ENCODE results near the gene NBR1.
"Not testable (repeated sequence)": the region's sequence is repeated elsewhere in the genome, so short reads cannot be mapped to it uniquely, and the experiment has no call there.

NBR1 gene

DNA sequence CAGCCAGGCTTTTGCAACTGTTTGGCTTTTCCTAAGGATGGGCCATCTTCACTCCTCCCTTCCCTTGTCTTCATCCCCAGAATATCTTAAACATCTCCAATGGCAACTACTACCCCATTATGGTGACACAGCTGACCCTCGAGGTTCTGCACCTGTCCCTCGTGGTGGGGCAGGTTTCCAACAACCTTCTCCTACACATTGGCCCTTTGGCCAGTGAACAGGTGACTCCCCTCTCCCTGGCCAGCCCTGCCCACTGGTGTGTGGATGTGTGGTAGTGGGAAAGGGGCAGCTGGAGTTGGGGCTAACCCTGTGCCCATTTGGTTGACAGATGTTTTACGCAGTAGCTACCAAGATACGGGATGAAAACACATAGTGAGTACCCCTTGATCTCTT is 45.4 kb downstream of the NBR1 start:
- H3K4me3 ChIP-seq (ENCODE audit: low read length), result no peak overlapping the region
- no peak for TF ChIP-seq ZNF274 (IDR thresholded peaks at IDR 0.05; ENCODE audit: low read depth, low read length)

GRCh38 chr17:43216762-43217613 is 46.0 kb downstream of the NBR1 start:
- no peak overlapping the region for H3K4me3 ChIP-seq (ENCODE audit: low read length)
- TF ChIP-seq ZNF274 (IDR thresholded peaks at IDR 0.05; ENCODE audit: low read depth, low read length), result no peak

DNA sequence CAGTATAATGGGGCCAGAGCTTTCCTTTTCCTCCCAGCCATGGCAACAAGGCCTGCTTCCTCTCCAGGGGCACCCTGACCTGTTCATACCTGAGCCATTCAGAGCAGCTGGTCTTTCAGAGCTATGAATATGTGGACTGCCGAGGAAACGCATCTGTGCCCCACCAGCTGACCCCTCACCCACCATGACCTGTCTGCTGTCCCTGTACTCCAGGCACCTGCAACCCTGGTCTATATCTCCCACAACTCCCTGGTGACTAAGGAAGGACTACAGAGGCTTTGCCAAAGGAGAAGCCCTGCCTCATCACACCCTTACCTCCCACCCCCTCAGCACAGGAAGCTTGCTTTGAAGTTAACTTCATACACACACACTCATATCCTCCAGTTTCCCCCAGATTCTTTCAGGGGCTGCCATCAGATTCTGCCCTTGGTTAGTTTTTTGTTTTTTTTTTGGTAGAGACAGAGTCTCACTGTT is 46.6 kb downstream of the NBR1 start:
- no peak for TF ChIP-seq ZNF274 (IDR thresholded peaks at IDR 0.05; ENCODE audit: low read depth, low read length)
- no peak overlapping the region for H3K4me3 ChIP-seq (ENCODE audit: low read length)

DNA sequence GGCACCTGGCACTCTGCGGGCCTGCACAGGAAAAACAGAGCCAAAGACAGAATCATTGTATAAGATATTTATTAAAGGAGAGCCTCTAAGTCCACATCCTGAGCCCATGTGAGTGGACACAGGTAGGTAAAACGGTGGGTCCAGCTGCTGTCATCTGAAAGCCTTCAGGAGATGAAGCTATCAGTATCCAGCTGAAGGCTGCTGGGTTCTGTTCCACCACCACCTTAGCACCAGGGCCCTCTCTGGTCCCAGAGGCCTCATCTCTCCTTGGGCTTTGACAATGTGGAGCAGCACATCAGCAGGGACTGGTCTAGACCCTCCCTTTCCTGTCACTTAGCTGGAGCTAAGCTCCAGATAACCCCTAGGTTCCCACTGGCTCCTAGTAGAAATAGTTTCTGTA is 48.0 kb downstream of the NBR1 start:
- no peak overlapping the region for H3K4me3 ChIP-seq (ENCODE audit: low read length)
- TF ChIP-seq ZNF274 (IDR thresholded peaks at IDR 0.05; ENCODE audit: low read depth, low read length), result no peak

GRCh38 chr17:43219746-43220380 is 48.8 kb downstream of the NBR1 start:
- TF ChIP-seq ZNF274 (IDR thresholded peaks at IDR 0.05; ENCODE audit: low read depth, low read length), result no peak
- H3K4me3 ChIP-seq (ENCODE audit: low read length), result no peak overlapping the region

DNA sequence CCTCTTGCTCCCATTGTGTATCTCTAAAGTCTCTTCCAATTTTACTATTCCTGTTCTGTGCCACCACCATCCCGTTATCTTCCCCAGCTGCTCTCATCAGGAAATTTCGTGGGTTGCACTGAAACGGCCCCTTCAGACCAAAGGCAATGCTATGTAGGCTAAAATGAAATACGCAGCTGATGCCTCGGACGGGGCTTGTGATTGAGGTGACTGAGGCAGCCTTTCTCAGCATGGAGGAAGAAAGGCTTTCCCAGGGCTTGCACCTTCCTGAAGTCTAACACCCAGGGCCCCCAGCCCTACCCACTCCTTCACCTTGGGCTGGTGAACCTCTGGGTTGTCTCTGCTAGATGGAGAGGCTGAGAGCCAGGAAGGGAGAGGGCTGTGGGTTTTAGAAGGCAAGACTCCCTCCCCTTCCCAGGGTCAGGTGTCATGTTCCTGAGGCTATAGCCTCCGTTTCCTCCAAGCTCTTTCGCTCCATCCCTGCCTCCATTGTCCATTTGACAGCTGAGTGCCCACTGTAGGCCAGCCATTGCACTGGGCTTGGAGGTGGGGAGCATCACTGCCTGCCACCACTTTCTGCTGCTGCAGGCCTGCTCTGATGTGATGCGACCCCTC is 49.6 kb downstream of the NBR1 start:
- no peak overlapping the region for H3K4me3 ChIP-seq (ENCODE audit: low read length)

GRCh38 chr17:43224146-43224705 is 53.2 kb downstream of the NBR1 start:
- TF ChIP-seq ZNF274 (IDR thresholded peaks at IDR 0.05; ENCODE audit: low read depth, low read length), result no peak

More for the DNA sequence above, 49.6 kb downstream of the NBR1 start:
- no peak for TF ChIP-seq ZNF274 (IDR thresholded peaks at IDR 0.05; ENCODE audit: low read depth, low read length)

DNA sequence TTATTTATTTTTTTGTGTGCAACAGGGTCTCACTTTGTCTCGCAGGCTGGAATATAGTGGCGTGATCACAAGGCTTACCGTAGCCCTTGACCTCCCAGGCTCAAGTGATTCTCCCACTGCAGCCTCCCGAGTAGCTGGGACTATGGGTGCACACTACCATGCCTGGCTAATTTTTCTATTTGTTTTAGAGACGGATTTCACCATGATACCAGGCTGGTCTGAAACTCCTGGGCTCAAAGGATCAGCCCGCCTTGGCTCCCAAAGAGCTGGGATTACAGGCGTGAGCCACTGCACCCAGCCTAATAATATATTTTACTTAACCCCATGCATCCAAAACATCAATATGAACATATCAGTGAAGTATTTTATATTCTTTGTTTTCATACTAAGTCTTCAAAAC is 55.4 kb downstream of the NBR1 start:
- no peak overlapping the region for H3K4me3 ChIP-seq (ENCODE audit: low read length)
- TF ChIP-seq ZNF274 (IDR thresholded peaks at IDR 0.05; ENCODE audit: low read depth, low read length), result no peak

More at GRCh38 chr17:43224146-43224705, 53.2 kb downstream of the NBR1 start:
- H3K4me3 ChIP-seq (ENCODE audit: low read length), result no peak overlapping the region

GRCh38 chr17:43228020-43228782 is 57.2 kb downstream of the NBR1 start, which contains the start of gene CCDC200:
Gene CCDC200, minus strand, starts transcription at chr17:43228623. Its CDS starts 69 bp downstream, at chr17:43228554.
- not testable (repeated sequence) for H3K4me3 ChIP-seq (ENCODE audit: low read length)

DNA sequence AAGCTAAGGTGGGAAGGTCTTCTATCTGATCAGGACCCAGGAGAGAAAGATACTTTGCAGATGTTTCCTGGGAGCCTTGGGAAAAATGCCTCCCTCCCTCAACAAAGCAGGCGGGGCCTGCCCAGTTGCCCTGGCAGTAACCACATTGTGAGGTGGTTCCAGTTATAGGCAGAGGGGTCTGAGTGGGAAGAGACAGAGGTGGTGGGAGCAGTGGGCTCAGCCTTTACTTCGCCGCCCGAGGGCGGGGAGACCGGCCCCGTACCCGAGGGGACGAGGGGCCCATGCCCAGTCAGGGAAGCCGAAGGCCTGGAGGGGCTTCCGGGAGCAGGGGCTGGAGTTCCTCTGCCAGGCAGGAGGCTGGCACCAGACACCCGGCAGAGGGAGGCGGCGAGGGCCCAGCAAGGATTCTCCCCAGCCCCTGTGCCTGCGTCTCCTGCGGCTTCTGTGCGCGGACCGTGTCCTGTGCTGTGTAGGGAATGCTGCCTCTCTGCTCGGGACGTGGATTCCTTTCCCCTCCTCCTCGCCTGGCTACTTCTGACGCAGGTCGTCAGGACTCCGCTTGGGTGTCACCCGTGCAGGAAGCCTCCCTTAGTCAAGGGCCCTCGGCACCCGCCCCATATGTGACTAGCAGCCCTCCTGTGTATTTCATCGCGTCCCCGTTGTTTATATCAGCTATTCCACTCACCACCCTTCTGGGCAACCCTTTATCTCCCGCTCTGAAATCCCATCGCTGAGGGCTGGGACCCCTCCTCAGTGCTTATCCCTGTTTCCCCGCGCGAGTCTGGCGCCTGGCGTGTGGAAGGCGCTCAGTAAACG is 60.4 kb downstream of the NBR1 start:
- not testable (repeated sequence) for H3K4me3 ChIP-seq (ENCODE audit: low read length)

DNA sequence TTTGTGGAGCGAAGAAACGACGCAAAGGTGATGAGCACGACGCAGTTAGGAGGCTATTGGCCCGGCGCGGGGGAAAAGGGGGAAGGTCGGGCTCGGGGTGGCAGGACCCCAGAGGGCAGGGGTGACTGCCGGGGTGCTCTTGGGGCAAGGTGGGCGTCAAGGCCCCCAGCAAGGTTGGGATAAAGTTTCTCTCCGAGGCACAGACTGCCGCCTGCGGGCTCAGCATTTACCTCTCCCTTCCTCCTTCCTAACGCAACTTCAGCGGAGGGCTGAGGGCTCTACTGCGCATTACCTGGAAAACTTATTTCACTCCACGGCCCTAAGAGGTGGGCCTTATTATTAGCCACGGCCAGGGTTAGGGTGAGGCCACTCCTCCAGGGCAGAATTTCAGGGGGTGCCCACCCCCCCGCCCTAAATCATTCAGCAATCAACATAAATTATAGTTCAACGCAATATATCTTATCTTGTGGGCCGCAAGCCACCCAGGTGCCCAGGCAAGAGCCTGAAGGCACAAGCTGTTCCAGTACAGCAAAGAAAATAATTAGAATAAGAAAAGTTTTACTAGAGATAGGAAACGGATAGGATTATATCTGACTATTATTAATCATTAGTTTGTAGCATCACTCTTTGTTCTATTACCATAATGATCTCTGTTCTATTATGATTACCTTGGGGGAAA is 61.1 kb downstream of the NBR1 start:
- H3K4me3 ChIP-seq (ENCODE audit: low read length), result not testable (repeated sequence)

- H3K4me3 ChIP-seq (ENCODE audit: low read length), result not testable (repeated sequence)
Measured at GRCh38 chr17:43233263-43233662, 62.2 kb downstream of the NBR1 start.

- not testable (repeated sequence) for H3K4me3 ChIP-seq (ENCODE audit: low read length)
Measured at GRCh38 chr17:43233877-43234276, 62.9 kb downstream of the NBR1 start, which contains the start of gene RNU2-1. Gene RNU2-1, minus strand, starts transcription at chr17:43233977.

DNA sequence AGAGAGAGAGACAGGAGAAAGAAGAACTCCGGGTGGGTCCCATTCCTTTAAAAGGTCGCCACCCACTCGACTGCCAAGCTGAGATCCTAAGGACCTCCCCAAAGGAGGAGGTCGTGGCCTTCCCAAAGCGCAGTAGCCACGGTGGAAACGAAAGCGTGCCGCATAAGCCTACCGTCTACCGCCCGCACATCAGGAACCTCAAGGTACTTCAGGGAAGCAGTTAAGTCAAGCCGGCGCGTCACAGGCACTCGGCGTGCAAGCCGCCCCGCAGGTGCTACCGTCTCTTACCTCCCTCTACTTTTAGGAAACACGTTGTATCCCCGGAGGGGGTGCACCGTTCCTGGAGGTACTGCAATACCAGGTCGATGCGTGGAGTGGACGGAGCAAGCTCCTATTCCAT is 68.6 kb downstream of the NBR1 start:
- not testable (repeated sequence) for H3K4me3 ChIP-seq (ENCODE audit: low read length)

GRCh38 chr17:43240596-43241352 is 69.8 kb downstream of the NBR1 start:
- not testable (repeated sequence) for H3K4me3 ChIP-seq (ENCODE audit: low read length)

GRCh38 chr17:43246456-43246855 is 75.4 kb downstream of the NBR1 start:
- H3K4me3 ChIP-seq (ENCODE audit: low read length), result not testable (repeated sequence)
